HK-2 (cell line): ENCODE results near the gene SEC63.

Source experiments
- DNase-seq: peaks from one replicate; pipeline ENCODE4 v3.0.0-alpha.2; 2018; ENCODE audit not compliant: unreplicated experiment

The SEC63 gene

DNA sequence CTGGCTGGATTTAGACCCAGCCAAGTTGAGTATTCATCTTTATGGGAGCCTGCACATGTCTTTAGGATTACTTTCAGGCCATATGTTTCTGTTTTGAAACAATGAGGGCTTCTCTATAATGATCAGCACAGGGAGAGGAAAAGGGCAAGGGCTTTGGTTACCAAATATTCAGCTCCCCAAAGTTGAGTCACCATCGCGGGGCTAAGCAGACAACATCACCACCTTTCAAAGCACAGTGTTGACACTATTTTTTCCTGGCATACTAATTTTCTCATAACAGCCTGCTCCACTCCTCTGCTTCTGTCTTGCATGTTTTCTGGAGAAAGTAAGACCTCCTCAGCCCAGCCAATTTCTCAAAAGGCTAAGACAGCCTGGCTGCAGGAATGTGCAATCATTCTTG lies 138.8 kb downstream of the SEC63 start:
- DNase-seq: no peak

DNA sequence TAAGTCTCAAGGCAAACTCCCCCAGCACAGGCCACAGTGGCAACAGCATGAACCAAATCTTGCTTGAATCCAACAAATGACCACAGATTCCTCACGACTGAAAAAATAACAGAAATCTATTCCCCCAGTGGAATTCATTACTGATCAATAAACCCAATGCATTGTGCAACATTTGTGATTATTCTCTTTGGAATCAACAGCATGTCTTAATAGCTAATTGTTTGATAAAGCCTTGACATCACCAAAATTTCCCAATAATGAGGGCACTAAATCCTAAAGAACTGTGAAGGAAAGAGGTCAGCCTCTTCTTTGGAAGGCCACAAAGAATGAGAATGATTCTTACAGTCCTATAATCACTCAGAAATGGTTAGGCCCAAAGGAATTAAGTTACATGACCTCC lies 139.7 kb downstream of the SEC63 start:
- DNase-seq: no peak

DNA sequence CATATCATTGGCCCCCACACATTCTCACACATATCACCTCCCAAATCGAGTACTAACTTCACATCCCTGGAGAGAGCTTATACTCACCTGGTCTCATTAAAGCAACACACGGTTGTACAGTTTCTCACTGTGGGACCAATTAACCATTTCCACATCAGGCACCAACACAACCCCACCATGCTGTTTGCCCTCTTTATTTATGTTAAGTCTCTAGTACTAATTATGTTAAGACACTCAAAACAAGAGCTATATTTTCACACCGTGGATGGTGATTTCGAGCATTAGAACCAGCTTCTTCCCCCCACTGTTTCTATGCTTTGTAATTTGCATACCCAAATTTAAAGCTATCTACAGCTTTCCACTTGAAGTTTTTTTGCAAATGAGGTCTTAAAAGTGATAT lies 140.2 kb downstream of the SEC63 start:
- no peak for DNase-seq
